GM12878 (cell line): ENCODE data around the gene SLC38A8. TPM values are rescaled to one million over a fixed set of nuclear protein-coding genes. Genes with fewer than 3 reads are reported as not detected.

ENCODE experiments used
- ATAC-seq: fragments of 200-7000 bp; cut with Tn5 transposase; 3 replicates; pipeline ENCODE4 v1.9.1; 2020; ENCODE audit warnings: mild to moderate bottlenecking, moderate library complexity
- BruUV-seq: library from RNA; stranded (reverse); fragments of 400-500 nt; replicated peaks from 2 replicates; lab custom pipeline; 2021; lab: Mats Ljungman, UMichigan
- CTCF ChIA-PET: fragments of 300-600 bp; sonication (Branson Sonifier 250); formaldehyde crosslinking; extraction: SDS; loops from one replicate; lab custom pipeline; 2021; ENCODE audit warnings: inconsistent platforms; lab: Yijun Ruan, JAX
- POLR2A ChIA-PET: fragments of 350-600 bp; formaldehyde crosslinking; extraction: SDS; loops from one replicate; lab custom pipeline; 2021; ENCODE audit warnings: inconsistent platforms; lab: Charles Lee
- RAD21 ChIA-PET: fragments of 300-600 bp; sonication (Branson Sonifier 250); formaldehyde crosslinking; loops from one replicate; lab custom pipeline; 2023; ENCODE audit warnings: antibody characterized with exemption; ENCODE audit not compliant: unreplicated experiment; lab: Charles Lee
- SMC1A ChIA-PET: fragments of 300-600 bp; sonication (Branson Sonifier 250); formaldehyde crosslinking; loops from one replicate; lab custom pipeline; 2023; ENCODE audit not compliant: unreplicated experiment, uncharacterized antibody; lab: Charles Lee
- DNase-seq: peaks from one replicate; pipeline ENCODE4 v3.0.0-alpha.2; 2011; ENCODE audit warnings: low read depth, low spot score
- FAIRE-seq: peaks from 3 replicates; lab custom pipeline; 2011; peaks lifted over from hg19 to GRCh38; lab: Jason Lieb, UNC
- H2AFZ ChIP-seq: 2 replicates; pipeline ENCODE4 v1.6.0; 2011; ENCODE audit warnings: low read depth, low read length, control low read depth; ENCODE audit not compliant: control insufficient read depth
- H3K27ac ChIP-seq: 2 replicates; pipeline ENCODE4 v1.5.1; 2011; ENCODE audit warnings: control low read depth; ENCODE audit not compliant: control insufficient read depth, insufficient read depth
- H3K27me3 ChIP-seq, 2 experiments: replicated peaks in 1 of 2; 2 replicates each; pipeline versions ENCODE4 v1.6.0 to v1.6.1; 2011; ENCODE audit warnings: low read length in 1 of 2; ENCODE audit not compliant: control insufficient read depth in 2 of 2, insufficient read depth in 2 of 2
- H3K36me3 ChIP-seq, 2 experiments: 2 replicates each; pipeline ENCODE4 v1.5.1; 2011; ENCODE audit warnings: low read length in 1 of 2; ENCODE audit not compliant: control insufficient read depth in 2 of 2, insufficient read depth in 2 of 2
- H3K4me1 ChIP-seq: 2 replicates; pipeline ENCODE4 v1.6.1; 2011; ENCODE audit warnings: mild to moderate bottlenecking, low read length, moderate library complexity, mixed read lengths; ENCODE audit not compliant: control insufficient read depth, insufficient read depth
- H3K4me2 ChIP-seq: 2 replicates; pipeline ENCODE4 v1.6.0; 2011; ENCODE audit warnings: control low read depth; ENCODE audit not compliant: control insufficient read depth, insufficient read depth
- H3K4me3 ChIP-seq: fragments of 200-600 bp; sonication (generic); 2 replicates; pipeline ENCODE4 v1.5.1; 2016
- H3K79me2 ChIP-seq: 2 replicates; pipeline ENCODE4 v1.6.0; 2011; ENCODE audit warnings: low read length; ENCODE audit not compliant: control insufficient read depth, insufficient read depth
- H3K9ac ChIP-seq: 2 replicates; pipeline ENCODE4 v1.8.0; 2011; ENCODE audit warnings: low read length, control low read depth, mixed read lengths; ENCODE audit not compliant: control insufficient read depth, insufficient read depth
- H3K9me3 ChIP-seq: replicated peaks from 3 replicates; pipeline ENCODE4 v1.5.1; 2011; ENCODE audit warnings: mild to moderate bottlenecking, low read length; ENCODE audit not compliant: control insufficient read depth, insufficient read depth
- H4K20me1 ChIP-seq: 2 replicates; pipeline ENCODE4 v1.6.0; 2011; ENCODE audit not compliant: control insufficient read depth, insufficient read depth
- BACH1 ChIP-seq: fragments of 450-650 bp; IDR thresholded peaks from 2 replicates; pipeline ENCODE4 v1.6.1; 2017; ENCODE audit warnings: mild to moderate bottlenecking, borderline replicate concordance
- CBX5 ChIP-seq: sonication (generic); IDR thresholded peaks from 2 replicates; pipeline ENCODE4 v1.6.1; 2016; ENCODE audit warnings: low read depth, moderate library complexity, mild to moderate bottlenecking, inconsistent platforms
- E2F4 ChIP-seq: IDR thresholded peaks from 2 replicates; pipeline ENCODE4 v1.6.1; 2012; ENCODE audit warnings: low read depth, low read length, improper control_type of control experiment
- ESRRA ChIP-seq: IDR thresholded peaks from 2 replicates; pipeline ENCODE4 v1.6.1; 2012; ENCODE audit warnings: mild to moderate bottlenecking, low read length, improper control_type of control experiment
- ETV6 ChIP-seq, 2 experiments: fragments of 450-650 bp in 1 of 2; IDR thresholded peaks in 1 of 2; conservative IDR thresholded peaks in 1 of 2; 2 replicates each; pipeline ENCODE4 v1.6.1; 2014; ENCODE audit warnings: antibody characterized with exemption in 1 of 2, borderline replicate concordance in 1 of 2, low read depth in 1 of 2, mild to moderate bottlenecking in 1 of 2, moderate library complexity in 1 of 2
- FOS ChIP-seq: IDR thresholded peaks from 3 replicates; pipeline ENCODE4 v1.6.1; 2011; ENCODE audit warnings: borderline replicate concordance; ENCODE audit not compliant: insufficient read length; ENCODE audit errors: extremely low read depth
- HDAC6 ChIP-seq: fragments of 200-600 bp; sonication (generic); IDR thresholded peaks from one replicate; pipeline ENCODE4 v1.8.0; 2017; ENCODE audit warnings: antibody characterized with exemption; ENCODE audit not compliant: unreplicated experiment
- MEF2A ChIP-seq: IDR thresholded peaks from 2 replicates; pipeline ENCODE4 v1.6.1; 2011; ENCODE audit warnings: low read depth, mild to moderate bottlenecking, low read length, moderate library complexity; ENCODE audit not compliant: insufficient read depth
- NFIC ChIP-seq: IDR thresholded peaks from 2 replicates; pipeline ENCODE4 v1.6.1; 2012; ENCODE audit warnings: low read depth, mild to moderate bottlenecking, inconsistent platforms, low read length, moderate library complexity
- SMAD1 ChIP-seq: fragments of 450-650 bp; IDR thresholded peaks from 2 replicates; pipeline ENCODE4 v1.6.1; 2018; ENCODE audit warnings: mild to moderate bottlenecking, low read depth; ENCODE audit not compliant: partially characterized antibody
- SRF ChIP-seq, 2 experiments: IDR thresholded peaks; 2 replicates each; pipeline ENCODE4 v1.6.1; 2011; ENCODE audit warnings: low read depth in 2 of 2, low read length in 2 of 2, mild to moderate bottlenecking in 1 of 2, moderate library complexity in 1 of 2
- STAT1 ChIP-seq: fragments of 450-650 bp; conservative IDR thresholded peaks from 2 replicates; pipeline ENCODE4 v1.6.1; 2014; ENCODE audit warnings: antibody characterized with exemption, mild to moderate bottlenecking
- TARDBP ChIP-seq: IDR thresholded peaks from 2 replicates; pipeline ENCODE4 v1.6.1; 2016; ENCODE audit warnings: borderline replicate concordance
- TCF12 ChIP-seq: IDR thresholded peaks from 2 replicates; pipeline ENCODE4 v1.6.1; 2011; ENCODE audit warnings: low read depth, mild to moderate bottlenecking, low read length
- TCF7 ChIP-seq: IDR thresholded peaks from 2 replicates; pipeline ENCODE4 v1.6.1; 2014; ENCODE audit warnings: antibody characterized with exemption, borderline replicate concordance
- ZNF217 ChIP-seq: fragments of 450-650 bp; IDR thresholded peaks from 2 replicates; pipeline ENCODE4 v1.6.1; 2017; ENCODE audit warnings: antibody characterized with exemption, mild to moderate bottlenecking
- ZNF24 ChIP-seq: fragments of 450-650 bp; IDR thresholded peaks from 2 replicates; pipeline ENCODE4 v1.6.1; 2017; ENCODE audit warnings: antibody characterized with exemption, mild to moderate bottlenecking
- WGBS: methylation state at CpG from one replicate; pipeline ENCODE4 v1.1.6; 2016; ENCODE audit warnings: low lambda C conversion rate; ENCODE audit not compliant: insufficient replicate concordance, insufficient coverage; ENCODE audit errors: missing lambda C conversion rate; 5-methylcytosine and 5-hydroxymethylcytosine counted together
- in situ Hi-C: fragments of 300-500 bp; cut with MboI; formaldehyde crosslinking; loops from 9 replicates; pipeline ENCODE4 v1.14.3; 2018; ENCODE audit warnings: mixed read lengths
- intact Hi-C: fragments of 100-400 bp; cut with micrococcal nuclease; formaldehyde crosslinking; loops from one replicate; pipeline ENCODE4 v1.14.2; 2022; ENCODE audit not compliant: unreplicated experiment
- polyA plus RNA-seq, 11 experiments: library from polyadenylated mRNA; depleted of rRNA in 4 of 11; unstranded in 6 of 11; stranded (reverse) in 5 of 11; fragments of >200 nt; fragmentation: Nextera tagmentation in 4 of 11; fragmentation: Illumina TruSeq in 1 of 11; extraction: Ambion mirVana in 4 of 11; extraction: Trizol in 1 of 11; gene quantifications; 1 replicate in 1 of 11; 2 replicates in 10 of 11; pipeline versions ENCODE4 v1.2.1 to v1.2.3, GENCODE V29; 2011 to 2016; ENCODE audit warnings: inconsistent platforms in 2 of 11, missing spikeins in 2 of 11, low read depth in 1 of 11
- total RNA-seq, 4 experiments: library from RNA; depleted of rRNA in 3 of 4; stranded (reverse); fragments of >200 nt in 3 of 4; fragmentation: Illumina TruSeq in 1 of 4; extraction: Trizol in 1 of 4; gene quantifications; 2 replicates each; pipeline versions ENCODE4 v1.2.1 to v1.2.3, GENCODE V29; 2013 to 2021

SLC38A8 gene
- total and polyA plus RNA-seq, 10 of the 15 experiments (the other 5 are each of a cell fraction or from before 2014, with no cell fraction given), result not detected

GRCh38 chr16:84018710-84019109 lies 23.9 kb downstream of the SLC38A8 start:
- TF ChIP-seq SRF (IDR thresholded peaks at IDR 0.05; ENCODE audit: low read depth in 2 of 2, low read length in 2 of 2) (no peak), MEF2A (no peak), E2F4 (no peak), NFIC (no peak), ESRRA (no peak), TARDBP (no peak), STAT1 (no peak)
- TF ChIP-seq, all 136 proteins: peak for 0

GRCh38 chr16:84016477-84016876 lies 26.1 kb downstream of the SLC38A8 start:
- ChIA-PET RAD21 (no interaction called here), SMC1A (no interaction called here), POLR2A (no interaction called here), CTCF (no interaction called here)
- no peak overlapping the region for H3K27ac ChIP-seq
- no peaks in the 10 kb centered on the region for H3K27me3 ChIP-seq
- H3K4me1 ChIP-seq, result no peaks in the 10 kb centered on the region
- H3K9ac ChIP-seq, result no peak overlapping the region
- no peak for TF ChIP-seq ETV6 (conservative IDR thresholded peaks at IDR 0.05 in 1 of 2, IDR thresholded peaks at IDR 0.05 in 1 of 2; ENCODE audit: borderline replicate concordance in 1 of 2, low read depth in 1 of 2)
- no peak for TF ChIP-seq ESRRA
- TF ChIP-seq SMAD1, result no peak
- TF ChIP-seq HDAC6, result no peak
- TF ChIP-seq BACH1, result no peak
- no peak for TF ChIP-seq FOS
- TF ChIP-seq TCF7, result no peak
- no peak for TF ChIP-seq TCF12
- no peak for TF ChIP-seq ZNF217
- TF ChIP-seq ZNF24, result no peak
- TF ChIP-seq CBX5, result no peak
- H3K79me2 ChIP-seq, result no peaks in the 10 kb centered on the region
- H3K9me3 ChIP-seq, result no peaks in the 10 kb centered on the region; the same call in 2 of the 3 replicates
- no peaks in the 10 kb centered on the region for H3K36me3 ChIP-seq
- no peak for ATAC-seq
- no peak for DNase-seq
- no peak for FAIRE-seq
- no TSS peak for BruUV-seq
- in situ Hi-C loops (no loop called here), intact Hi-C loops (no loop called here)
- H4K20me1 ChIP-seq, result no peaks in the 10 kb centered on the region
- 92% methylated on average over 7 of the region's 12 CpGs for WGBS
- no peak overlapping the region for H3K4me2 ChIP-seq
- no peak overlapping the region for H2AFZ ChIP-seq
- H3K4me3 ChIP-seq, result no peak overlapping the region

More at GRCh38 chr16:84018710-84019109, 23.9 kb downstream of the SLC38A8 start:
- Histone ChIP-seq H3K9me3 (no peaks in the 10 kb centered on the region; the same call in 1 of the 3 replicates), H3K9ac (no peak overlapping the region), H3K79me2 (no peaks in the 10 kb centered on the region), H3K4me3 (no peak overlapping the region), H4K20me1 (no peaks in the 10 kb centered on the region), H2AFZ (no peak overlapping the region), H3K27me3 (no peaks in the 10 kb centered on the region), H3K27ac (no peak overlapping the region), H3K4me1 (no peaks in the 10 kb centered on the region), H3K4me2 (no peak overlapping the region), H3K36me3 (no peaks in the 10 kb centered on the region)
- BruUV-seq, result no TSS peak
- intact Hi-C loops, result no loop called here
- WGBS, result 28% methylated on average over 4 of the region's 4 CpGs
- DNase-seq (no peak), FAIRE-seq (no peak), ATAC-seq (no peak)
- in situ Hi-C loops, result no loop called here
- SMC1A ChIA-PET, result no interaction called here
- RAD21 ChIA-PET, result no interaction called here
- POLR2A ChIA-PET, result no interaction called here
- CTCF ChIA-PET, result no interaction called here
